D721Med (cell line): Measurements from ENCODE around the gene VPS25.

Experiments
- DNase-seq: peaks from one replicate; pipeline ENCODE4 v3.0.0; 2011; ENCODE audit warnings: low spot score; ENCODE audit not compliant: insufficient read length
- FAIRE-seq: peaks from 2 replicates; lab custom pipeline; 2011; peaks lifted over from hg19 to GRCh38; lab: Jason Lieb, UNC
- TF ChIP-seq, protein P1 (sequence below): IDR thresholded peaks from 2 replicates; pipeline ENCODE4 v1.5.1; 2012; ENCODE audit warnings: mild to moderate bottlenecking, control low read depth; ENCODE audit not compliant: insufficient read depth; ENCODE audit errors: missing control alignments

The VPS25 gene

DNA sequence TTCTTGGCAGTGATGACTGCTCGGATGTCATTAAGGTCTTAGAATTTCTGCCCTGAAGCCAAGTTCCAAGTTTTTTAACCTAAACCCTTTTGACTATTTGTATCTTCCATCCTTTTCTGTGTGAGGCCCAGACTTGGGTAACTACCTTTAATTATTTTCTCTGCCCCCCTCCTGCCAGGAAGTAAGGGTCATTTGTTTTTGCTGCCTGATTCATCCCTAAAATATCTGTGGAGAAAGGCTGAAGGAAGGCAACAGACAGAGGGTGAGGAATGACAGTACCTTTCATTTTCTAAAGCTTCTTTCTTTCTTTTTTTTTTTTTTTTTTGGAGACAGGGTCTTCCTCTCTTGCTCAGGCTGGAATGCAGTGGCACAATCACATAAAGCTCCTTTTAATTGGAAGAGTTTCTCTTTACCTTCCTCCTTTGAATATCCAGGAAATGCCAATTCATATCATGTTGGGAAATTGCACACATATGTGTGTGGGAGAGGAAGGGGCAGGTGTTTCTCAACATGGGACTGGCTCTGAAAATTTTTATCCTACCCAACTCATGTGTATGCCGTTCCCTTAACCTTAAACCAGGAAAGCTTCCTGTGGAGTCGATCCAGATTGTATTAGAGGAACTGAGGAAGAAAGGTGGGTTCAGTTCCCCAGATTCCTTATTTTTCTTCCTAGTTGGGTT lies 957 bp downstream of the VPS25 start:
- TF ChIP-seq, protein P1, sequence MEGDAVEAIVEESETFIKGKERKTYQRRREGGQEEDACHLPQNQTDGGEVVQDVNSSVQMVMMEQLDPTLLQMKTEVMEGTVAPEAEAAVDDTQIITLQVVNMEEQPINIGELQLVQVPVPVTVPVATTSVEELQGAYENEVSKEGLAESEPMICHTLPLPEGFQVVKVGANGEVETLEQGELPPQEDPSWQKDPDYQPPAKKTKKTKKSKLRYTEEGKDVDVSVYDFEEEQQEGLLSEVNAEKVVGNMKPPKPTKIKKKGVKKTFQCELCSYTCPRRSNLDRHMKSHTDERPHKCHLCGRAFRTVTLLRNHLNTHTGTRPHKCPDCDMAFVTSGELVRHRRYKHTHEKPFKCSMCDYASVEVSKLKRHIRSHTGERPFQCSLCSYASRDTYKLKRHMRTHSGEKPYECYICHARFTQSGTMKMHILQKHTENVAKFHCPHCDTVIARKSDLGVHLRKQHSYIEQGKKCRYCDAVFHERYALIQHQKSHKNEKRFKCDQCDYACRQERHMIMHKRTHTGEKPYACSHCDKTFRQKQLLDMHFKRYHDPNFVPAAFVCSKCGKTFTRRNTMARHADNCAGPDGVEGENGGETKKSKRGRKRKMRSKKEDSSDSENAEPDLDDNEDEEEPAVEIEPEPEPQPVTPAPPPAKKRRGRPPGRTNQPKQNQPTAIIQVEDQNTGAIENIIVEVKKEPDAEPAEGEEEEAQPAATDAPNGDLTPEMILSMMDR: no peak
- DNase-seq: no peak
- FAIRE-seq: no peak

DNA sequence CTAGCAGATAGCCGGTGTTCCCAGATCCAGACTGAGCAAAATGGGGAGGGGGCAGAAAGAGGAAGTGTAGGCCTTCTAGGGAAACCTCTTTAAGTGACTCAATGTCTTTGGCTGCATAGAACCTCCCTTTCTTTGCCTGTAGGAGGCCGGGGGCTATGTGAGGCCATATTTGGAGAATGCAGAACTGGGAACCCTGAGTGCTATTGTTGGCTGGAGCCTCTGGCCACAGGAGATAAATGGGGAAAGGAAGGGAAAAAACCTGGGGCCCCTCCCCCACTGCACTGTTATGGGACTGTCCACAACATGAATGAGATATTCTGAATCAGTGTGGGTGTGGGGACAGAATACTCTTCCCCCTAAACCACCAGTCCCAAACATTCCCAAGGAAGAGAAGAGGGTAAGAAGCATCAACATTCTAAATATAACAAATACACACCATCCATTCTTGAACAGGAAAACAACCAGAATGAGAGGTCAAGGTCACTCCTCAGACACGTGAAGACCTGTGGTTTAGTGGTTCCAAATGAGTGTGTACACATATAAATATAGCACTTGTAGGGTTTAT lies 2.4 kb downstream of the VPS25 start:
- TF ChIP-seq, protein P1: no peak
- FAIRE-seq (no peak), DNase-seq (no peak)

DNA sequence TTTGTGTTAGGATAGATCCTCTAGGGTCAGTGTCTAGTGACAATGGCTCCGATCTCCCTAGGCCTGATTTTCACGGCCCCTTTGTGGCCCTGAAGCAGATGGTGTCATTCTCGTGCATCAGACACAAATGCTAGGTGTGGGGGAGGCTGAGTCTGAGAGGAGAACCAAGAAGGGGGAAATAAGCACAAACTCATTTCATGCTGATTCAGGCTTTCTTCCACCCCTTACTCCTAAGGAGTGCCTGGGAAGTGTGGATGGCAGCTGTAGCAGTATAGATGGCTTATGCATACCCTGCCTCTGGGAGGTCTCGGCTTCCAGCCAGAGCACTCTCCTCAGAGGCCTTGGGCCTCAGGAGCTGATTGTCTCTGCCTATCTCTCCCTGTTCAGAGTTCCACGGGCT lies 5.3 kb downstream of the VPS25 start:
- no peak for FAIRE-seq
- DNase-seq: no peak
- TF ChIP-seq, protein P1: no peak

DNA sequence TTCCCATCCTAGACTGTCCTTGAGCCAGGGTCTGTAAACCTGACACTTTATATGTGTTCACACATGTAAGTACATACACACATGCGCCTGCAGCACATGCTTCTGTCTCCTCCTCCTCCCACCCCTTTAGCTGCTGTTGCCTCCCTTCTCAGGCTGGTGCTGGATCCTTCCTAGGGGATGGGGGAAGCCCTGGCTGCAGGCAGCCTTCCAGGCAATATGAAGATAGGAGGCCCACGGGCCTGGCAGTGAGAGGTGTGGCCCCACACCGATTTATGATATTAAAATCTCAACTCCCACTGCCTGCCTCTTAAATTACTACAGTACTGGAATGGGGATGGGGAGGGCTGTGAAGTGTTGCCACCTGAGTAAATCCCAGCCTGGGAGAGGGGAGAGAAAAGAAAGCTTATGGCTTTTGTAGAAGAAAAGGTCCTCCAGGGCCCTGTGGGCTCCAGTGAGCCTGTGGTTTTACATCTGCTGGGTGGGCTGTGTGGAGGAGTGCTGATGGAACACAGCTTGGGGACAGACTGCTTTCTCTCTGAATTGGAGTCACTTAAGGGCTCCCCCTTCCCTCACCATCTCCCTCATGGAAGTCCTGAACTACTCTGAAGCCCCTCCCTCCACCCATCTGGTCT lies 6.2 kb downstream of the VPS25 start:
- TF ChIP-seq, protein P1: no peak
- DNase-seq (no peak), FAIRE-seq (no peak)

DNA sequence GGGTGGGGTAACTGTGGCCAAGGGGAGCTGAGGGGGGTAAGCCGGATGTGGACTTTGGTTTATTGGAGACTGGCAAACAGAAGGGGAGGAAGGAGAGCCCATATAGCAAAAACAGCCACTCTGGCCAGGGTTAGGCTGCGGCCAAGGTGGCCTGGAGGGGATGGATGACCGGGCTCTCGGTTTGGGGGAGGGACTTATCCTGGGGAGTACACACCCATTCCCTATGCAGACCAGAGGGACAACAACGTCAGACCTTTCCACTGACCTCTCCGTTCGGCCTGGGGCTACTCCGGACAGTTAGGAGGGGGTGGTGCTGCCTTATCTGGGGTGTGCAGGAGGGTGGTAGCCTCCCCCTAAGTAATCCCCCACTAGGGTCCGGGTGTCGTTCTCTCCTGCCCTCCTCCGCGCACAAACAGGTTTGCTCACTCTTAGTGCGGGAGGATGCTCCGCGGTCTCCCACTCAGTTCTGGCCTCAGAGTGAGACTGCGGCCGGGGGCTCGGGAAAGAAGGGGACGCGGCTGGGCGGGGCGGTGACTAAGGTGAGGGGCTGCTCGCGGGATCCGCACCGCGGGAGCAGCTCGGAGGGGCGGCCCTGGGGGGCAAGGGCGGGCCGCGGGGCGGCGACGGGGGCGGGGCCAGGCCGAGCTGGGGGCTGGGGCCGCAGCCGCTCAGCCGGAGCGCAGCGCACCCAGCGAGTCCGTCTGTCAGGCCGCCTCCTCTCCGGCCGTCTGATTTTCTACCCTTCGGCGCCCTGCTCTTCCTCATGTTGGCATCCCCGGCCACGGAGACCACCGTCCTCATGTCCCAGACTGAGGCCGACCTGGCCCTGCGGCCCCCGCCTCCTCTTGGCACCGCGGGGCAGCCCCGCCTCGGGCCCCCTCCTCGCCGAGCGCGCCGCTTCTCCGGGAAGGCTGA lies 6.9 kb downstream of the VPS25 start, which contains the start of gene WNK4:
TSS of gene WNK4 (plus strand) at position 675 of the 915 bp plus-strand sequence. CDS start at position 764, 89 bp downstream.
- peak; percentile 67 for DNase-seq
- FAIRE-seq: no peak

DNA sequence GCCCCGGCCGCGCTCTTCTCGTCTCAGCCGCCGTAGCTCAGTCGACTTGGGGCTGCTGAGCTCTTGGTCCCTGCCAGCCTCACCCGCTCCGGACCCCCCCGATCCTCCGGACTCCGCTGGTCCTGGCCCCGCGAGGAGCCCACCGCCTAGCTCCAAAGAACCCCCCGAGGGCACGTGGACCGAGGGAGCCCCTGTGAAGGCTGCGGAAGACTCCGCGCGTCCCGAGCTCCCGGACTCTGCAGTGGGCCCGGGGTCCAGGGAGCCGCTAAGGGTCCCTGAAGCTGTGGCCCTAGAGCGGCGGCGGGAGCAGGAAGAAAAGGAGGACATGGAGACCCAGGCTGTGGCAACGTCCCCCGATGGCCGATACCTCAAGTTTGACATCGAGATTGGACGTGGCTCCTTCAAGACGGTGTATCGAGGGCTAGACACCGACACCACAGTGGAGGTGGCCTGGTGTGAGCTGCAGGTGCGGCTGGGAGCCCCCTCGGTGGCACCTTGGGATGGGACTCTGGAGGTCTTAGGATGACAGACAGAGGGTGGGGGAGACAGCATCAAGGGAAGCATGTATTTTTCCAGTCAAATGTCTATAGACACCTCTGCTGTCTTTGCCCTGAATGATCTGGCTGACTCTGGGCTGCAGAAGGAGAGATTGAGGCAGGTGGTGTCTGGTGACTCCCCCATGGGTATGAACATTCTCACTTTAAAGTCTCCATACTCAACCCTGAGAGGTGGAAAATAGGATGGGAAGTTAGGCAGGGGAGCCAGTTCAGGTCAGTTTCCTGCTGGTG lies 7.8 kb downstream of the VPS25 start:
- TF ChIP-seq, protein P1: no peak
- no peak for FAIRE-seq
- DNase-seq: no peak

More for the DNA sequence above, 6.9 kb downstream of the VPS25 start, which contains the start of gene WNK4:
- TF ChIP-seq, protein P1: no peak
